HFFc6 (cell line): ENCODE data around the gene TPCN1. TPM values are rescaled to one million over a fixed set of nuclear protein-coding genes. Genes with fewer than 3 reads are reported as not detected.

ENCODE experiments used
- DNase-seq: peaks from one replicate; pipeline ENCODE4 v3.0.0-alpha.2; 2018
- H3K27ac Mint-ChIP-seq: 2 replicates; pipeline ENCODE4 v1.8.0; 2020; ENCODE audit warnings: mild to moderate bottlenecking, mixed read lengths
- H3K27me3 Mint-ChIP-seq: 2 replicates; pipeline ENCODE4 v1.8.0; 2021; ENCODE audit warnings: mild to moderate bottlenecking, moderate library complexity, mixed read lengths; ENCODE audit not compliant: insufficient read depth
- H3K36me3 Mint-ChIP-seq: 2 replicates; pipeline ENCODE4 v1.8.0; 2021; ENCODE audit warnings: low read depth, mixed read lengths
- H3K4me1 Mint-ChIP-seq: 2 replicates; pipeline ENCODE4 v1.8.0; 2020; ENCODE audit warnings: low read depth, mixed read lengths
- H3K4me3 Mint-ChIP-seq: 2 replicates; pipeline ENCODE4 v1.8.0; 2020; ENCODE audit warnings: mild to moderate bottlenecking, moderate library complexity, mixed read lengths
- H3K9me3 Mint-ChIP-seq: 2 replicates; pipeline ENCODE4 v1.8.0; 2020; ENCODE audit warnings: mild to moderate bottlenecking, mixed read lengths
- CTCF ChIP-seq: fragments of 200-600 bp; sonication (generic); IDR thresholded peaks from 2 replicates; pipeline ENCODE4 v1.5.0; 2021; ENCODE audit warnings: antibody characterized with exemption, mild to moderate bottlenecking
- total RNA-seq, 6 experiments: library from RNA; stranded (reverse); fragmentation: NEBNext Ultra II Directional; extraction: Animal tissue kit (Norgen Biotek cat#: 25700); gene quantifications; 2 replicates in 1 of 6; 3 replicates in 5 of 6; pipeline ENCODE4 v1.2.3, GENCODE V29; 2021

Gene TPCN1
- total RNA-seq, 6 experiments from 2014 or later = 19.0 to 33.3 (median 20.6) TPM

- Mint-ChIP-seq H3K4me1 (peaks cover 35% of the 10 kb centered on the region), H3K27me3 (peaks cover 8% of the 10 kb centered on the region; the same call in 1 of the 2 replicates), H3K36me3 (peaks cover 15% of the 10 kb centered on the region), H3K4me3 (no peak overlapping the region), H3K9me3 (peaks cover 7% of the 10 kb centered on the region), H3K27ac (no peak overlapping the region)
- TF ChIP-seq CTCF = no peak
- DNase-seq = no peak
Measured at GRCh38 chr12:113248842-113249435, 27.7 kb downstream of the TPCN1 start.

GRCh38 chr12:113249546-113249945 is 28.3 kb downstream of the TPCN1 start:
- H3K4me3 Mint-ChIP-seq = no peak overlapping the region
- peaks cover 9% of the 10 kb centered on the region for H3K9me3 Mint-ChIP-seq
- no peak for TF ChIP-seq CTCF
- no peak overlapping the region for H3K27ac Mint-ChIP-seq
- H3K27me3 Mint-ChIP-seq = peaks cover 5% of the 10 kb centered on the region; the same call in 1 of the 2 replicates
- no peak for DNase-seq
- peaks cover 30% of the 10 kb centered on the region for H3K4me1 Mint-ChIP-seq
- H3K36me3 Mint-ChIP-seq = peaks cover 16% of the 10 kb centered on the region

GRCh38 chr12:113250045-113250444 is 28.8 kb downstream of the TPCN1 start:
- Mint-ChIP-seq H3K4me3 (no peak overlapping the region), H3K27me3 (peaks cover 5% of the 10 kb centered on the region; the same call in 1 of the 2 replicates), H3K36me3 (peaks cover 16% of the 10 kb centered on the region), H3K9me3 (peaks cover 9% of the 10 kb centered on the region), H3K4me1 (peaks cover 25% of the 10 kb centered on the region), H3K27ac (no peak overlapping the region)
- TF ChIP-seq CTCF = no peak
- DNase-seq = no peak

DNA sequence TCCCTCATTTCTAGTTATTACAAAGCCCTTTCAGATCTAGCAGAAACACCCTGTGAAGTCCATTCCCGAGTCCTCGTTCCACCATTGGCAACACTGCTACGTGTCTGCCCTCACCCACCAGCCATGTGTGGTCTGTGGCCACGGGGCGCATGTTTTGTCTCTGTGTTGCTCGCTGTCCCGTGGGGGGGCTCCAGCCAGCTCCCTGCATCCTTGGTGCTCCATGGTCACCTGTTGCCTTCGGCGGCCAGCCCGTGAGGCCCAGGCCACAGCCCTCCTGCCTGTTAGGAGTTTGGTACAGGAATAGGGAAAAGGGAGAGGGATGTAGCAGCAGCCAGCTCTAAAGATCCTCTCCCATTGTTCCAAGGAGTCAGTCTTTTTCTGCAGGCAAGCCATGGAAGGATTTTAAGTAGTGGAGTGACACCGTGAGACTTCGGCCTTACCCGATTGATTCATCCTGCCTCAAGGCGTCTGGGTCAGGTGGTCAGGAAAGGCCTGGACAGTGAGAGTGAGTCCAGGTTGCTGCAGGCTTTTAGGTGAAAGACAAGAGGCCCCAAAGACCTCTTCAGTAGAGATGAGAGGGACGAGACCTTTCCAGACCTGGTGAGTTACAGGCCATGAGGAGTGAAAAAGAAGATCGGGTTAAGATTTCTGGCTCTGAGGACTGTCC is 30.3 kb downstream of the TPCN1 start:
- H3K27me3 Mint-ChIP-seq = peaks cover 5% of the 10 kb centered on the region; the same call in 1 of the 2 replicates
- DNase-seq = no peak
- H3K4me3 Mint-ChIP-seq = no peak overlapping the region
- no peak overlapping the region for H3K27ac Mint-ChIP-seq
- peaks cover 13% of the 10 kb centered on the region for H3K4me1 Mint-ChIP-seq
- peaks cover 16% of the 10 kb centered on the region for H3K36me3 Mint-ChIP-seq
- TF ChIP-seq CTCF = no peak
- peaks cover 9% of the 10 kb centered on the region for H3K9me3 Mint-ChIP-seq

DNA sequence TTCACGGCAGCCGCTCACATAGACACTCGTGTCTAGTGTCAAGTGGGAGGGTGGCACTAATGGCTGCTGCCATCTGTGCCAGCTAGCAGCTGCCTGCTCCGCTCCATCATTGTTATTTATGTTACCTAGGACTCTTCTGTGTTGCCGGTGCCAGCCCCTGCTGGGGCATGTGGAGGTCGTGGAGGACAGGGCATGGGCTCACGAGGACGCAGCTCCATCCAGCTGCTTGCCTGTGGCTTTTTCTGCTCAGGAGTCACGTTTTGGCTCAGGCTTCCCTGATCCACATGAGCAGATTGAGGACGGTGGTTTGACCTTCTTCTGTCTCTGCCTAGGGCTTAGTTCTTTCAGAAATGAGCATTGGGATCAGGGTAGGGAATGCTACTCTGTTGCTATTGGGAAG is 31.2 kb downstream of the TPCN1 start:
- peaks cover 16% of the 10 kb centered on the region for H3K36me3 Mint-ChIP-seq
- peaks cover 5% of the 10 kb centered on the region; the same call in 1 of the 2 replicates for H3K27me3 Mint-ChIP-seq
- H3K4me3 Mint-ChIP-seq = no peak overlapping the region
- H3K4me1 Mint-ChIP-seq = peaks cover 4% of the 10 kb centered on the region
- H3K27ac Mint-ChIP-seq = no peak overlapping the region
- H3K9me3 Mint-ChIP-seq = peaks cover 9% of the 10 kb centered on the region
- no peak for DNase-seq
- no peak for TF ChIP-seq CTCF
